Endometrial microvascular endothelial cells (primary cell): ENCODE data around the gene CHI3L1. TPM values are rescaled to one million over a fixed set of nuclear protein-coding genes. Genes with fewer than 3 reads are reported as not detected.

Experiments
- in situ Hi-C: cut with HindIII; loops from 2 replicates; pipeline ENCODE4 v1.10.0; 2017; ENCODE audit warnings: low sequenced_read_pairs, low pct_unique_long_range_greater_than_20kb; ENCODE audit errors: inconsistent ontology term
- total RNA-seq: library from RNA; depleted of rRNA; stranded (reverse); fragments of >200 nt; gene quantifications from one replicate; pipeline ENCODE4 v1.2.3, GENCODE V29; 2015; ENCODE audit errors: inconsistent ontology term

CHI3L1 gene
- total RNA-seq, 1 donor from 2014 or later, result not detected

GRCh38 chr1:203208181-203208580 lies 21.7 kb upstream of the CHI3L1 start:
- in situ Hi-C loops, result no loop called here

- in situ Hi-C loops, result no loop called here
Measured at GRCh38 chr1:203207751-203208150, 21.2 kb upstream of the CHI3L1 start.

GRCh38 chr1:203206129-203206687 lies 19.7 kb upstream of the CHI3L1 start:
- in situ Hi-C loops, result no loop called here

- in situ Hi-C loops, result no loop called here
Measured at GRCh38 chr1:203204756-203205155, 18.3 kb upstream of the CHI3L1 start.

GRCh38 chr1:203202431-203203245 lies 16.1 kb upstream of the CHI3L1 start:
- in situ Hi-C loops, result no loop called here

- in situ Hi-C loops, result no loop called here
Measured at GRCh38 chr1:203201516-203202205, 15.2 kb upstream of the CHI3L1 start.

- in situ Hi-C loops, result no loop called here
Measured at GRCh38 chr1:203200916-203201315, 14.4 kb upstream of the CHI3L1 start.

GRCh38 chr1:203199816-203200571 lies 13.5 kb upstream of the CHI3L1 start:
- in situ Hi-C loops, result no loop called here

- in situ Hi-C loops, result no loop called here
Measured at GRCh38 chr1:203199481-203199815, 12.9 kb upstream of the CHI3L1 start.

GRCh38 chr1:203199002-203199401 lies 12.5 kb upstream of the CHI3L1 start:
- in situ Hi-C loops, result no loop called here

- in situ Hi-C loops, result no loop called here
Measured at GRCh38 chr1:203197625-203198024, 11.1 kb upstream of the CHI3L1 start.

- in situ Hi-C loops, result no loop called here
Measured at GRCh38 chr1:203196371-203196770, 9.9 kb upstream of the CHI3L1 start.

- in situ Hi-C loops, result no loop called here
Measured at GRCh38 chr1:203190949-203191348, 4.4 kb upstream of the CHI3L1 start.

GRCh38 chr1:203189951-203190352 lies 3.4 kb upstream of the CHI3L1 start:
- in situ Hi-C loops, result no loop called here

- in situ Hi-C loops, result no loop called here
Measured at GRCh38 chr1:203188686-203189232, 2.3 kb upstream of the CHI3L1 start.

GRCh38 chr1:203187689-203188264 lies 1.3 kb upstream of the CHI3L1 start:
- in situ Hi-C loops, result no loop called here

- in situ Hi-C loops, result no loop called here
Measured at GRCh38 chr1:203187304-203187685, 791 bp upstream of the CHI3L1 start.

- in situ Hi-C loops, result no loop called here
Measured at GRCh38 chr1:203186091-203186445, 436 bp downstream of the CHI3L1 start.

- in situ Hi-C loops, result no loop called here
Measured at GRCh38 chr1:203185585-203185984, 919 bp downstream of the CHI3L1 start.
